ENCODE data around the gene VAT1. TPM values are rescaled to one million over a fixed set of nuclear protein-coding genes. Genes with fewer than 3 reads are reported as not detected.
A peak's percentile ranks its signal among the peaks of the same experiment; 100 is the strongest.

Gene VAT1
- total and polyA plus RNA-seq, 9 of the 15 experiments (the other 6 are each of a cell fraction or from before 2014, with no cell fraction given) = 29.4 to 153 (median 66.7) TPM

DNA sequence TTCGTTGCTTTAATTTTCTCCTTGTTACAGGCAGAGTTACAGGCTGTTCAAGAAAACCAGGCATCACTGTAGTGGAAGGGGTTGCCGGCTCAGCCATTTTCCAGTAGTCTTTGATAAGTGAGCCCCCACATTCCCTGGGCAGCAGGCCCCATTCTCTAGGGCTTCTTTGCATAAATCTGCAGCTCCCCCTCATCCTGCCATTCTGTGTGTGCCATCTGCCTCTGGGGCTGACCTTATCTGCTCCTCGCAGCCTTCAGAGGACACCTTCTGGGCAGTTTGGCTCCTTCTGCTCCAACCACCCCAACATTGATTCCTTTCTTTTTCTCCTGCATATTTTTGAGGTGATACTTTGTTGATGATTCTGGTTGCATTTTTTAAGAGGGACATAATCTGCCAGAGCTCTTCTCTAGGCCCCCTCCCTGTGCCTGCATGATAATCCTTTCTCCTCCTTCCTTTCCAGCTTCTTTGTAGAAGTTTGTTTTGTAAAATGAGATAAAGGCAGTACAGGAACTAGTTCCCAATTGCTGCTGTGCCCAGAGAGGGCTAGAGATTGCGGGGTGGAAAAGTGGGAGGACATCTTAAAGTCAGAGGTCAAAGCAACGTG, 19.9 kb upstream of the VAT1 start:
- H3K9me3 ChIP-seq (replicated peaks; ENCODE audit: control insufficient read depth, insufficient read depth, low read depth, low read length) = no peaks in the 10 kb centered on the region
- TF ChIP-seq NFE2 (IDR thresholded peaks at IDR 0.05; ENCODE audit: low read depth) = no peak
- no peak for TF ChIP-seq MCM3 (IDR thresholded peaks at IDR 0.05)
- TF ChIP-seq ZFP36 (IDR thresholded peaks at IDR 0.05; ENCODE audit: low read depth, low read length, partially characterized antibody) = no peak
- TF ChIP-seq TAL1 (IDR thresholded peaks at IDR 0.05) = peak; percentile 48
- TF ChIP-seq, protein P1, sequence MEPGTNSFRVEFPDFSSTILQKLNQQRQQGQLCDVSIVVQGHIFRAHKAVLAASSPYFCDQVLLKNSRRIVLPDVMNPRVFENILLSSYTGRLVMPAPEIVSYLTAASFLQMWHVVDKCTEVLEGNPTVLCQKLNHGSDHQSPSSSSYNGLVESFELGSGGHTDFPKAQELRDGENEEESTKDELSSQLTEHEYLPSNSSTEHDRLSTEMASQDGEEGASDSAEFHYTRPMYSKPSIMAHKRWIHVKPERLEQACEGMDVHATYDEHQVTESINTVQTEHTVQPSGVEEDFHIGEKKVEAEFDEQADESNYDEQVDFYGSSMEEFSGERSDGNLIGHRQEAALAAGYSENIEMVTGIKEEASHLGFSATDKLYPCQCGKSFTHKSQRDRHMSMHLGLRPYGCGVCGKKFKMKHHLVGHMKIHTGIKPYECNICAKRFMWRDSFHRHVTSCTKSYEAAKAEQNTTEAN (CRISPR knock-in tag; IDR thresholded peaks at IDR 0.05) = no peak
- no peak for TF ChIP-seq ELF2 (CRISPR knock-in tag; IDR thresholded peaks at IDR 0.05)
- 0 out of 4 replicates have a peak, but pooled peaks of 1 of the 2 experiments have one; percentile 3 for TF ChIP-seq KDM1A (IDR thresholded peaks at IDR 0.05)
- TF ChIP-seq, protein P2, sequence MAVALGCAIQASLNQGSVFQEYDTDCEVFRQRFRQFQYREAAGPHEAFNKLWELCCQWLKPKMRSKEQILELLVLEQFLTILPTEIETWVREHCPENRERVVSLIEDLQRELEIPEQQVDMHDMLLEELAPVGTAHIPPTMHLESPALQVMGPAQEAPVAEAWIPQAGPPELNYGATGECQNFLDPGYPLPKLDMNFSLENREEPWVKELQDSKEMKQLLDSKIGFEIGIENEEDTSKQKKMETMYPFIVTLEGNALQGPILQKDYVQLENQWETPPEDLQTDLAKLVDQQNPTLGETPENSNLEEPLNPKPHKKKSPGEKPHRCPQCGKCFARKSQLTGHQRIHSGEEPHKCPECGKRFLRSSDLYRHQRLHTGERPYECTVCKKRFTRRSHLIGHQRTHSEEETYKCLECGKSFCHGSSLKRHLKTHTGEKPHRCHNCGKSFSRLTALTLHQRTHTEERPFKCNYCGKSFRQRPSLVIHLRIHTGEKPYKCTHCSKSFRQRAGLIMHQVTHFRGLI (CRISPR knock-in tag; IDR thresholded peaks at IDR 0.05) = no peak
- peak; percentile 35; the same call in 1 of the 2 replicates for TF ChIP-seq TCF3 (CRISPR knock-in tag; IDR thresholded peaks at IDR 0.05)
- no peak for TF ChIP-seq GTF2F1 (IDR thresholded peaks at IDR 0.05; ENCODE audit: low read depth, low read length)
- no peak for TF ChIP-seq ZBED1 (IDR thresholded peaks at IDR 0.05)
- TF ChIP-seq SREBF1 (IDR thresholded peaks at IDR 0.05; ENCODE audit: borderline replicate concordance, low read depth, low read length) = no peak
- TF ChIP-seq ZFPM2 (CRISPR knock-in tag; IDR thresholded peaks at IDR 0.05) = no peak
- TF ChIP-seq, protein P3, sequence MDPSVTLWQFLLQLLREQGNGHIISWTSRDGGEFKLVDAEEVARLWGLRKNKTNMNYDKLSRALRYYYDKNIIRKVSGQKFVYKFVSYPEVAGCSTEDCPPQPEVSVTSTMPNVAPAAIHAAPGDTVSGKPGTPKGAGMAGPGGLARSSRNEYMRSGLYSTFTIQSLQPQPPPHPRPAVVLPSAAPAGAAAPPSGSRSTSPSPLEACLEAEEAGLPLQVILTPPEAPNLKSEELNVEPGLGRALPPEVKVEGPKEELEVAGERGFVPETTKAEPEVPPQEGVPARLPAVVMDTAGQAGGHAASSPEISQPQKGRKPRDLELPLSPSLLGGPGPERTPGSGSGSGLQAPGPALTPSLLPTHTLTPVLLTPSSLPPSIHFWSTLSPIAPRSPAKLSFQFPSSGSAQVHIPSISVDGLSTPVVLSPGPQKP (CRISPR knock-in tag; IDR thresholded peaks at IDR 0.05) = no peak
- TF ChIP-seq ZNF311 (CRISPR knock-in tag; IDR thresholded peaks at IDR 0.05) = no peak
- TF ChIP-seq, protein P4, sequence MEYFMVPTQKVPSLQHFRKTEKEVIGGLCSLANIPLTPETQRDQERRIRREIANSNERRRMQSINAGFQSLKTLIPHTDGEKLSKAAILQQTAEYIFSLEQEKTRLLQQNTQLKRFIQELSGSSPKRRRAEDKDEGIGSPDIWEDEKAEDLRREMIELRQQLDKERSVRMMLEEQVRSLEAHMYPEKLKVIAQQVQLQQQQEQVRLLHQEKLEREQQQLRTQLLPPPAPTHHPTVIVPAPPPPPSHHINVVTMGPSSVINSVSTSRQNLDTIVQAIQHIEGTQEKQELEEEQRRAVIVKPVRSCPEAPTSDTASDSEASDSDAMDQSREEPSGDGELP (CRISPR knock-in tag; IDR thresholded peaks at IDR 0.05; ENCODE audit: borderline replicate concordance) = no peak
- no peak for TF ChIP-seq HDAC3 (IDR thresholded peaks at IDR 0.05; ENCODE audit: borderline replicate concordance, partially characterized antibody)
- peak; percentile 59 for TF ChIP-seq CBFA2T2 (conservative IDR thresholded peaks at IDR 0.05)
- no peak for TF ChIP-seq ZNF766 (CRISPR knock-in tag; conservative IDR thresholded peaks at IDR 0.05)
- TF ChIP-seq PRPF4 (IDR thresholded peaks at IDR 0.05; ENCODE audit: insufficient read depth, low read depth, low read length, poor library complexity, severe bottlenecking) = no peak

More for the DNA sequence above, 19.9 kb upstream of the VAT1 start:
- WGBS (ENCODE audit: insufficient coverage, low coverage, missing lambda C conversion rate) = 39% methylated on average over 5 of the region's 5 CpGs
- in situ Hi-C loops (cut with MboI) = no loop called here
- ATAC-seq (peak; percentile 73), FAIRE-seq (no peak), DNase-seq (ENCODE audit: extremely low read depth in 1 of 4, low spot score in 3 of 4) (peak in 3 of 4 experiments; percentile 32 to 40 (median 38))
- Histone ChIP-seq H3K27me3 (ENCODE audit: control insufficient read depth in 2 of 2, insufficient read depth in 2 of 2, low read length in 2 of 2) (no peaks in the 10 kb centered on the region), H3K9ac (ENCODE audit: insufficient read depth in 1 of 2, low read depth in 2 of 2, low read length in 2 of 2) (no peak overlapping the region), H3K4me1 (replicated peaks in 1 of 2; ENCODE audit: control insufficient read depth in 2 of 2, insufficient read depth in 2 of 2, low read length in 2 of 2) (peaks cover 0 to 5% of the 10 kb centered on the region in 2 experiments; a peak in 3 of 5 replicates), H3K36me3 (ENCODE audit: control insufficient read depth, insufficient read depth, low read length) (peaks cover 39% of the 10 kb centered on the region), H3K9me1 (ENCODE audit: control insufficient read depth, insufficient read depth, low read length) (no peaks in the 10 kb centered on the region), H3K4me2 (ENCODE audit: insufficient read depth, low read length) (no peak overlapping the region), H4K20me1 (replicated peaks; ENCODE audit: control insufficient read depth, insufficient read depth, low read length) (no peaks in the 10 kb centered on the region), H3K4me3 (no peak overlapping the region), H2AFZ (ENCODE audit: low read depth, low read length) (no peak overlapping the region), H3K79me2 (ENCODE audit: control insufficient read depth, insufficient read depth, low read length) (no peaks in the 10 kb centered on the region), H3K27ac (ENCODE audit: extremely low read depth, low read depth, low read length) (no peak overlapping the region)
- intact Hi-C loops (cut with micrococcal nuclease) = no loop called here
- no TSS peak for BruUV-seq (replicated peaks)
- ChIA-PET CTCF (ENCODE audit: low intra/inter-chr PET ratio) (no interaction called here), POLR2A (interaction anchor here (0.7 to 1.8 kb wide), 2 partner anchors 11 to 274 kb away, joined by 4 to 7 read pairs; no protein-coding TSS in a partner anchor)

Data from K562 (cell line).